H1 (cell line): ENCODE data around the gene HDGFL3. TPM values are rescaled to one million over a fixed set of nuclear protein-coding genes. Genes with fewer than 3 reads are reported as not detected.

Experiments used
- BCL11A ChIP-seq, 2 experiments: IDR thresholded peaks; one replicate each; pipeline ENCODE4 v1.6.1; 2011; ENCODE audit warnings: low read depth in 2 of 2, low read length in 2 of 2, mild to moderate bottlenecking in 2 of 2
- CBX8 ChIP-seq: fragments of 300-800, 300-1000 bp; sonication (generic); IDR thresholded peaks from 2 replicates; pipeline ENCODE4 v1.7.1; 2016; ENCODE audit warnings: low read depth, low read length, borderline replicate concordance
- GABPA ChIP-seq: IDR thresholded peaks from 2 replicates; pipeline ENCODE4 v1.6.1; 2011; ENCODE audit warnings: mild to moderate bottlenecking, low read length, moderate library complexity, borderline replicate concordance; ENCODE audit not compliant: insufficient read depth
- HDAC2 ChIP-seq, 2 experiments: fragments of 300-600 bp in 1 of 2; sonication (generic) in 1 of 2; IDR thresholded peaks; 2 replicates each; pipeline ENCODE4 v1.6.1; 2011 to 2012; ENCODE audit warnings: low read depth in 2 of 2, low read length in 2 of 2, mild to moderate bottlenecking in 2 of 2, moderate library complexity in 2 of 2, borderline replicate concordance in 1 of 2, inconsistent platforms in 1 of 2
- POLR2A ChIP-seq, 2 experiments: IDR thresholded peaks; 1 replicate in 1 of 2; 2 replicates in 1 of 2; pipeline ENCODE4 v1.6.1; 2011; ENCODE audit warnings: low read depth in 2 of 2, low read length in 2 of 2, mild to moderate bottlenecking in 2 of 2; ENCODE audit errors: control extremely low read depth in 1 of 2
- POU5F1 ChIP-seq: IDR thresholded peaks from 2 replicates; pipeline ENCODE4 v1.6.1; 2011; ENCODE audit warnings: low read depth, mild to moderate bottlenecking, low read length, moderate library complexity
- SIN3A ChIP-seq, 2 experiments: IDR thresholded peaks in 1 of 2; conservative IDR thresholded peaks in 1 of 2; 2 replicates each; pipeline ENCODE4 v1.6.1; 2011 to 2012; ENCODE audit warnings: low read length in 2 of 2, improper control_type of control experiment in 1 of 2, low read depth in 1 of 2, mild to moderate bottlenecking in 1 of 2
- SIRT6 ChIP-seq: IDR thresholded peaks from one replicate; pipeline ENCODE4 v1.7.1; 2012; ENCODE audit warnings: low read length, inconsistent platforms
- SP2 ChIP-seq: IDR thresholded peaks from 2 replicates; pipeline ENCODE4 v1.6.1; 2012; ENCODE audit warnings: mild to moderate bottlenecking, low read length, inconsistent platforms
- TAF1 ChIP-seq: IDR thresholded peaks from 2 replicates; pipeline ENCODE4 v1.6.1; 2011; ENCODE audit warnings: mild to moderate bottlenecking, low read depth, low read length
- TAF7 ChIP-seq: optimal IDR thresholded peaks from 2 replicates; pipeline ENCODE3; 2011; ENCODE audit warnings: low read depth, mild to moderate bottlenecking, inconsistent platforms, low read length, moderate library complexity, borderline replicate concordance
- ZNF274 ChIP-seq: IDR thresholded peaks from 2 replicates; pipeline ENCODE4 v1.7.0; 2012; ENCODE audit warnings: low read length, borderline replicate concordance; ENCODE audit errors: extremely low read depth
- polyA plus RNA-seq, 7 experiments: library from polyadenylated mRNA; depleted of rRNA in 3 of 7; stranded (reverse) in 5 of 7; unstranded in 2 of 7; fragments of >200 nt in 5 of 7; fragments of 200-250 nt in 2 of 7; gene quantifications; 1 replicate in 5 of 7; 2 replicates in 1 of 7; 4 replicates in 1 of 7; pipeline versions ENCODE4 v1.2.1 to v1.2.3, GENCODE V29; 2011 to 2013; ENCODE audit warnings: missing spikeins in 2 of 7, mixed read lengths in 2 of 7
- total RNA-seq: library from RNA; stranded (reverse); fragmentation: NEBNext Ultra II Directional; extraction: Animal tissue kit (Norgen Biotek cat#: 25700); gene quantifications from 2 replicates; pipeline ENCODE4 v1.2.1, GENCODE V29; 2021
- TF ChIP-seq, protein P1 (sequence below): fragments of 300-600 bp; sonication (generic); IDR thresholded peaks from 2 replicates; pipeline ENCODE4 v1.7.1; 2012; ENCODE audit warnings: low read length, moderate library complexity, mild to moderate bottlenecking, inconsistent platforms; ENCODE audit not compliant: insufficient replicate concordance

HDGFL3 gene
- total and polyA plus RNA-seq, 2 of the 8 experiments (the other 6 are each of a cell fraction or from before 2014, with no cell fraction given): 14.1 to 149 TPM

DNA sequence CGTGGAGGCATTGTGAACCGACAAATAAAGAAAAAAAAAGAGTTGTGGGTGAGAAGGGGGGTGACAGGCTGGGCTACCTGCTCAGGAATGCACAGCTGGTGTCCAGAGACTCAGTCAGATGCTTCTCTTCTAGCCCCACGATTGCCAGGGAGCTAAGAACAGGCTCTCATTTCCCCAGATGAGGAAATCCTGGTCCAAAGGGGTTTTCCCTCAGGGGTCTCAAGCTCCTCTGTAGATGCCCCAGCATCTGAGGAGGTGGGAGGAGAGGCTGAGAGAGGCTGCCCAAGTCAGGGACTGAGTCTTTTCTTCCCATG, 41.4 kb upstream of the HDGFL3 start (continued):
- TF ChIP-seq, protein P1, sequence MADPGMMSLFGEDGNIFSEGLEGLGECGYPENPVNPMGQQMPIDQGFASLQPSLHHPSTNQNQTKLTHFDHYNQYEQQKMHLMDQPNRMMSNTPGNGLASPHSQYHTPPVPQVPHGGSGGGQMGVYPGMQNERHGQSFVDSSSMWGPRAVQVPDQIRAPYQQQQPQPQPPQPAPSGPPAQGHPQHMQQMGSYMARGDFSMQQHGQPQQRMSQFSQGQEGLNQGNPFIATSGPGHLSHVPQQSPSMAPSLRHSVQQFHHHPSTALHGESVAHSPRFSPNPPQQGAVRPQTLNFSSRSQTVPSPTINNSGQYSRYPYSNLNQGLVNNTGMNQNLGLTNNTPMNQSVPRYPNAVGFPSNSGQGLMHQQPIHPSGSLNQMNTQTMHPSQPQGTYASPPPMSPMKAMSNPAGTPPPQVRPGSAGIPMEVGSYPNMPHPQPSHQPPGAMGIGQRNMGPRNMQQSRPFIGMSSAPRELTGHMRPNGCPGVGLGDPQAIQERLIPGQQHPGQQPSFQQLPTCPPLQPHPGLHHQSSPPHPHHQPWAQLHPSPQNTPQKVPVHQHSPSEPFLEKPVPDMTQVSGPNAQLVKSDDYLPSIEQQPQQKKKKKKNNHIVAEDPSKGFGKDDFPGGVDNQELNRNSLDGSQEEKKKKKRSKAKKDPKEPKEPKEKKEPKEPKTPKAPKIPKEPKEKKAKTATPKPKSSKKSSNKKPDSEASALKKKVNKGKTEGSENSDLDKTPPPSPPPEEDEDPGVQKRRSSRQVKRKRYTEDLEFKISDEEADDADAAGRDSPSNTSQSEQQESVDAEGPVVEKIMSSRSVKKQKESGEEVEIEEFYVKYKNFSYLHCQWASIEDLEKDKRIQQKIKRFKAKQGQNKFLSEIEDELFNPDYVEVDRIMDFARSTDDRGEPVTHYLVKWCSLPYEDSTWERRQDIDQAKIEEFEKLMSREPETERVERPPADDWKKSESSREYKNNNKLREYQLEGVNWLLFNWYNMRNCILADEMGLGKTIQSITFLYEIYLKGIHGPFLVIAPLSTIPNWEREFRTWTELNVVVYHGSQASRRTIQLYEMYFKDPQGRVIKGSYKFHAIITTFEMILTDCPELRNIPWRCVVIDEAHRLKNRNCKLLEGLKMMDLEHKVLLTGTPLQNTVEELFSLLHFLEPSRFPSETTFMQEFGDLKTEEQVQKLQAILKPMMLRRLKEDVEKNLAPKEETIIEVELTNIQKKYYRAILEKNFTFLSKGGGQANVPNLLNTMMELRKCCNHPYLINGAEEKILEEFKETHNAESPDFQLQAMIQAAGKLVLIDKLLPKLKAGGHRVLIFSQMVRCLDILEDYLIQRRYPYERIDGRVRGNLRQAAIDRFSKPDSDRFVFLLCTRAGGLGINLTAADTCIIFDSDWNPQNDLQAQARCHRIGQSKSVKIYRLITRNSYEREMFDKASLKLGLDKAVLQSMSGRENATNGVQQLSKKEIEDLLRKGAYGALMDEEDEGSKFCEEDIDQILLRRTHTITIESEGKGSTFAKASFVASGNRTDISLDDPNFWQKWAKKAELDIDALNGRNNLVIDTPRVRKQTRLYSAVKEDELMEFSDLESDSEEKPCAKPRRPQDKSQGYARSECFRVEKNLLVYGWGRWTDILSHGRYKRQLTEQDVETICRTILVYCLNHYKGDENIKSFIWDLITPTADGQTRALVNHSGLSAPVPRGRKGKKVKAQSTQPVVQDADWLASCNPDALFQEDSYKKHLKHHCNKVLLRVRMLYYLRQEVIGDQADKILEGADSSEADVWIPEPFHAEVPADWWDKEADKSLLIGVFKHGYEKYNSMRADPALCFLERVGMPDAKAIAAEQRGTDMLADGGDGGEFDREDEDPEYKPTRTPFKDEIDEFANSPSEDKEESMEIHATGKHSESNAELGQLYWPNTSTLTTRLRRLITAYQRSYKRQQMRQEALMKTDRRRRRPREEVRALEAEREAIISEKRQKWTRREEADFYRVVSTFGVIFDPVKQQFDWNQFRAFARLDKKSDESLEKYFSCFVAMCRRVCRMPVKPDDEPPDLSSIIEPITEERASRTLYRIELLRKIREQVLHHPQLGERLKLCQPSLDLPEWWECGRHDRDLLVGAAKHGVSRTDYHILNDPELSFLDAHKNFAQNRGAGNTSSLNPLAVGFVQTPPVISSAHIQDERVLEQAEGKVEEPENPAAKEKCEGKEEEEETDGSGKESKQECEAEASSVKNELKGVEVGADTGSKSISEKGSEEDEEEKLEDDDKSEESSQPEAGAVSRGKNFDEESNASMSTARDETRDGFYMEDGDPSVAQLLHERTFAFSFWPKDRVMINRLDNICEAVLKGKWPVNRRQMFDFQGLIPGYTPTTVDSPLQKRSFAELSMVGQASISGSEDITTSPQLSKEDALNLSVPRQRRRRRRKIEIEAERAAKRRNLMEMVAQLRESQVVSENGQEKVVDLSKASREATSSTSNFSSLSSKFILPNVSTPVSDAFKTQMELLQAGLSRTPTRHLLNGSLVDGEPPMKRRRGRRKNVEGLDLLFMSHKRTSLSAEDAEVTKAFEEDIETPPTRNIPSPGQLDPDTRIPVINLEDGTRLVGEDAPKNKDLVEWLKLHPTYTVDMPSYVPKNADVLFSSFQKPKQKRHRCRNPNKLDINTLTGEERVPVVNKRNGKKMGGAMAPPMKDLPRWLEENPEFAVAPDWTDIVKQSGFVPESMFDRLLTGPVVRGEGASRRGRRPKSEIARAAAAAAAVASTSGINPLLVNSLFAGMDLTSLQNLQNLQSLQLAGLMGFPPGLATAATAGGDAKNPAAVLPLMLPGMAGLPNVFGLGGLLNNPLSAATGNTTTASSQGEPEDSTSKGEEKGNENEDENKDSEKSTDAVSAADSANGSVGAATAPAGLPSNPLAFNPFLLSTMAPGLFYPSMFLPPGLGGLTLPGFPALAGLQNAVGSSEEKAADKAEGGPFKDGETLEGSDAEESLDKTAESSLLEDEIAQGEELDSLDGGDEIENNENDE: no peak
- TF ChIP-seq POLR2A (IDR thresholded peaks at IDR 0.05; ENCODE audit: control extremely low read depth in 1 of 2, low read depth in 2 of 2, low read length in 2 of 2): no peak
- TF ChIP-seq TAF1: no peak
- no peak for TF ChIP-seq HDAC2 (IDR thresholded peaks at IDR 0.05; ENCODE audit: borderline replicate concordance in 1 of 2, low read depth in 2 of 2, low read length in 2 of 2)
- TF ChIP-seq SIN3A (conservative IDR thresholded peaks at IDR 0.05 in 1 of 2, IDR thresholded peaks at IDR 0.05 in 1 of 2; ENCODE audit: low read depth in 1 of 2, low read length in 2 of 2): no peak
- no peak for TF ChIP-seq CBX8
- no peak for TF ChIP-seq BCL11A (IDR thresholded peaks at IDR 0.05; ENCODE audit: low read depth in 2 of 2, low read length in 2 of 2)
- no peak for TF ChIP-seq TAF7
- TF ChIP-seq GABPA: no peak
- TF ChIP-seq ZNF274: no peak
- no peak for TF ChIP-seq SP2
- no peak for TF ChIP-seq POU5F1
- TF ChIP-seq SIRT6: no peak
